HG03175 (cell line): ENCODE measurements around the gene EP300.

Experiments used
- ATAC-seq: cut with Tn5 transposase; IDR thresholded peaks from one replicate; pipeline ENCODE4 v1.9.1; 2021; ENCODE audit warnings: mild to moderate bottlenecking, moderate library complexity; ENCODE audit not compliant: unreplicated experiment

EP300 gene

GRCh38 chr22:41203118-41203517 is 110.7 kb downstream of the EP300 start:
- ATAC-seq = no peak

- no peak for ATAC-seq
Observed at GRCh38 chr22:41204066-41204465, 111.7 kb downstream of the EP300 start.

- peak; percentile 97 for ATAC-seq
Observed at GRCh38 chr22:41204992-41205900, 112.9 kb downstream of the EP300 start, which contains the start of gene L3MBTL2. Gene L3MBTL2, plus strand, starts transcription at chr22:41205312. Its CDS starts 51 bp downstream, at chr22:41205363.

GRCh38 chr22:41206719-41207118 is 114.3 kb downstream of the EP300 start:
- no peak for ATAC-seq

GRCh38 chr22:41215409-41215808 is 123.0 kb downstream of the EP300 start:
- no peak for ATAC-seq

GRCh38 chr22:41215926-41216325 is 123.5 kb downstream of the EP300 start:
- no peak for ATAC-seq

- ATAC-seq = no peak
Observed at GRCh38 chr22:41216984-41217383, 124.6 kb downstream of the EP300 start.

- no peak for ATAC-seq
Observed at GRCh38 chr22:41217553-41218157, 125.3 kb downstream of the EP300 start.

GRCh38 chr22:41222846-41223507 is 130.6 kb downstream of the EP300 start:
- no peak for ATAC-seq

GRCh38 chr22:41223535-41223934 is 131.1 kb downstream of the EP300 start:
- no peak for ATAC-seq

GRCh38 chr22:41226723-41227655 is 134.6 kb downstream of the EP300 start:
- ATAC-seq = no peak

GRCh38 chr22:41229215-41229614 is 136.8 kb downstream of the EP300 start:
- no peak for ATAC-seq
